HG03565 (cell line): ENCODE measurements around the gene NPEPL1.

Experiments
- ATAC-seq: cut with Tn5 transposase; IDR thresholded peaks from one replicate; pipeline ENCODE4 v1.9.1; 2021; ENCODE audit warnings: mild to moderate bottlenecking, moderate library complexity; ENCODE audit not compliant: unreplicated experiment

The NPEPL1 gene

DNA sequence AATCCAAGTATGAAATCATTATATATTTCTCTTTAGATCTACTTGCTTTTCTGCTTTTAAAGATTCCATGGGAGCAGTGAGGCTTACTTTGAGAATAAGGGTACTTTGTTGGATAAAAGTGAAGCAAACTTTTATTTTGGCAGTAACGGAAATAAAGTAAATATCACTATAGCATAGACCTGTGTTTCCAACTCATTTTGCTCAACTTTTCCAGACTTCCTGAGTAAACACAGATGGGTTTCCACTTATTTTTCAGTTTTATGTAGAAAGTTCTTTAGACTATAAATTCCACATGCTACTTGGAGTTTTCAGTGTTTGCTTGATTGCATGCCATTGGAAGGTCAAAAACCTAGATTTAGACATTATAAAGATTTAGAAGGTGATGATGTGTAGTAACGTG lies 35.3 kb upstream of the NPEPL1 start:
- no peak for ATAC-seq

DNA sequence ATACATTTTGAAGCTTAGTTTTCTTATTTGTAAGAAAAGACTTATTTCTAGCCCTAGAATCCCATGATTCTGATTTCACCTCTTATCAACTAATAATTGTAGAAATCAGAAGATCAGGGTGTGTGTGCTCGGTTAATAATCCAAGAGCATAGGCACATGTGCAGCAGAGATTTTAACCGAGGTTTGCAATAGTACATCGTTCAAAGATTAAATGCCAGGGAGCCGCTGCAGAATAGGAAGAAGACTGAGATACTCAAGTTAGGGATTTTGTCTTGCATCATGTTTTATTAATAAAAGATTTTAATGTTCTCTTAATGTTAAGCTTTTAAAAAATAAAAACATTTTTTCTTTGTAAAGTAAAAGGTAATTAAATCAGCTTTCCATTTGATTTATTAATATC lies 34.6 kb upstream of the NPEPL1 start:
- ATAC-seq, result no peak

DNA sequence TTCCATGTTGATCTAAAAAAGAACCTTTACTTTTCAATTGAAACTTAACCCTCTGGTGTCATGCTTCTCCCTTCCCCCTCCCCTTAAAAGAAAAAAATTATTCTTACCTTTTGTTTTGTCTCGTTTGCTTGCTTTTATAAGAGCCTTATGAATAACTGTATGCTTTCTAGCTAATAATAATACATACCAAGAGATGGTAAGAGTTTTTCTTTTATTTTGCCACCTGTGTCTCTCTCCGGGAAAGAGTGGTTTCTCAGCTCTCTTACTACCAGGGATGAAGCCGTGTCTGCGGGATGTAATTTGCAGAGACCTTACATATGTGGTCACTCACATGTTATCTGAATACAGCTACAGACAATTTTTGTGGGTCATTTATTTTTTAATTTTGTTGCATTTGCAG lies 33.8 kb upstream of the NPEPL1 start:
- no peak for ATAC-seq

DNA sequence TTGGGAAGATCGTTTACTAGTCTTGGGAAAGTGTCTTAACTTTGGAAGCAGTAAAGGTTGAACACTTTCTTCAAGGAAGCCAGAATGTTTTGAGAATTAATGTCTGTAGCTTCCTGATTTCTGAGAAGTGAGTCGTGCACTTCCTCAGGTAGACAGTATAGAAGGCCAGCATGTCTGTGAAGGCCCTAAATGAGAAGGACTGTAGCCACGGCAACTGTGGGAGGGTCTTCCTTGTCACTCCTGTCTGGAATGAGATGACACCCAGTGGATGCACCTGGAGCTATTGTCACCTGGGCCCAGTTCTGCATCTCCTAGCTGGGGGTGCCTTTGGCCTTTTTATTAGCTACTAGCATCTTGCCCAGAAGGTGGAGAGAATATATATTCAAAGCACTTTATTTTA lies 32.8 kb upstream of the NPEPL1 start:
- no peak for ATAC-seq

DNA sequence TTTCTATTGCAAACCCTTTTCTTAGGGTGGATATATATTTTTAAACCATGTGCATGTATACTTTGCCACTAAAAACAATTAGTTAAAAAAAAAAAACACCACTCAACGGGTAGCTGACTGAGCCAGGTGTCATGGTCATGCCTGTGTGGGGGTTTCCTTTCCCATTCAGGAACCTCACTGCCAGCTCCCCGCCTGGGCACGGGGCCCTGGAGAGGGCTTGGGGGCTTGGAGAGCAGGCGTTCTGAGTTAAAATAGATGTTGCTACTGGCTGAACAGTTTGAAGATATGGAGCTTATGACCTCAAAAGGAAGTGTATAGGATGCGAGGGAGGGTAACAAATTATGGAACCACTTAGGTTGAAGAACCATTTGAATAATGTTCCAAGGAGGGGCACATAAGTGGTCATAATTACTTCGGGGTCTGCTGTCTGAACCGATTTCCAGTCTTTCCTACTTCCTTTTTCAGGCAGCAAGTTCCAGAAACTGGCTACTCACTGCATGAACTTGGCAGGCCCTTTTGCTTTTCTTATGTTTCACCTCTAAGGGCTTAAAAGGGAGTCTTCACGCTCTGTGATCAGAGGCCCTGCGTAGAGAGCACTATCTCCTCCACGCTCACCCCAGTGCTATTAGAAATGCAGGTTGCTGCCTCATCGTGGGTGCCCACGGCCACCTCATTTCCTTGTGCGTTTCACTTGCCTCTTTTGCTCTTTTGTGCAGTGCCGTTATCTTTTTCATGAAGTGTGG lies 31.6 kb upstream of the NPEPL1 start:
- ATAC-seq, result no peak

DNA sequence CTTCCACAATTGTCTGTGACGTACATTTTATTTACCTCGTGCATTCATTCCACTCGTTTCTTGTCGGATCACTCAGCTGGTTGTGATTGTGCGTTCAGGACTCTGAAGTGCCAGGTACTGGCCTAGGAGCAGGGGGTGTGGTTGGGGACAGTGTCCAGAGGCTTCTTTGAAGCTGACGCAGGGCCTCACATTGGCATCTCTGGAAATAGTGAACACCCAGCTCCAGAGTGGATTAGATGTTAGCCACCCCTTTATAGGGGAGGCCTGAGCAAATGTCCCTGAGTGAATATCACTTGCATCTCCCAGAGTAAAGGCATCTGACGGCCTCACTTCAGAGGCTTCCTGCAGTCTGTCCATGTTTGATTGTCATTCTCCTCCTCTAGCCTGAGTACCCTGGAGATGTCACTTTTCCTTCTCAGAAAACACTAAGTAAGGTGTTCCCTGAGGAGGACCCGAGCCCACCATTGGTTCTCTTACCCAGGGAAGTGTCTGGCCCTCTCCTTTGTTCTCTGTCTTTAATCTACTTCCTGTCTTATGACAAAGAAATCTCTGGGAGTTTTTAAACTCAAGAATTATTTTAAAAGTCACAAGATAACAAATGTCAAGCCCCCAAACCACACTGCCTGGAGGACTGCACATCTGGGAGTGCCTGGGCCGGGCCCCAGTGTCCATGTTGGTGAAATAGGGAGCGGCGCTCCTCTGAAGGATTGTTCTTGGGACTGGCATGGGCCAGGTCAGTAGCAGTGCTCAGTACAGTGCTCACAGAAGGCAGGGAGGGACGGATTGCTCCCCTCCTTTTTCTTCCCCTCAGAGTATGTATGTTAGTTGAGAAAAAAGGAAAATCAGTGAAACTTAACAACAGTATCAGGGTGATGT lies 30.8 kb upstream of the NPEPL1 start:
- no peak for ATAC-seq

DNA sequence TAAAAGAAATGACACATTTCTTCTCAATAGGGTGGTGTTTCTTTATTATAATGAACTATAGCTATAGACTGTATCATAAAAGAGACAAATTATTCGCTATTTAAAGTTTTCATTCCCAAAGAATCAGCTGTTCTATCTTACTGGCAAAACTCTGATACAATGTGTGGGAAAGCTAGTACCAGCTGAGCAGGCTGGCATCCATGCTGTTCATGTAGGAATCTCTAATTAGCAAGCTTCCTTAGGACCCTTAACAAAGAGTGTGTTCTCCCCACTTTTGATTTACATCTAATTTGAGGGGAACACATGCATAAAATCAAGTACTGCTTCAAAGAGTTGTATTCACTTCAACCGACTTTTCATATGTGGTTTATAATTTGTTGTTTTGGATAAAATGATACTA lies 28.3 kb upstream of the NPEPL1 start:
- ATAC-seq, result no peak

DNA sequence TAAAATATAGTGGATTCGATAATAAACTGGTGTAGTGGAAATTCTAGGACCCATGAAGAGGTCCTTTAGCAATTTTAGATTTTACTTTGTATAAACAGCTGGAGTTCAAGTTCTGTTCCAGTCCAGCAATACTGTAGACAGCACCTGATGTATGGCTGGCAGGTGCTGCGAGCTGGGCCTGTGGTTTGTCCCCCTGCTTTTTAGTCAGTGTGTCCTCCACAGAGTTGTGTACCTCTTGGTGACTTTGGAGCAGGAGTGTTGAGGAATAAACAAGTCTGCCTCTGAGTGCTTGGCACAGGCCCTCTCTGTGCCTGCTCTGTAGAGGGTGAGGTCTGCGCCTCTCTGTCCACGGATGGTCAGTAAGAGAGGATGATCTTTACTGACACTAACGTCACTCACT lies 27.7 kb upstream of the NPEPL1 start:
- ATAC-seq, result no peak

DNA sequence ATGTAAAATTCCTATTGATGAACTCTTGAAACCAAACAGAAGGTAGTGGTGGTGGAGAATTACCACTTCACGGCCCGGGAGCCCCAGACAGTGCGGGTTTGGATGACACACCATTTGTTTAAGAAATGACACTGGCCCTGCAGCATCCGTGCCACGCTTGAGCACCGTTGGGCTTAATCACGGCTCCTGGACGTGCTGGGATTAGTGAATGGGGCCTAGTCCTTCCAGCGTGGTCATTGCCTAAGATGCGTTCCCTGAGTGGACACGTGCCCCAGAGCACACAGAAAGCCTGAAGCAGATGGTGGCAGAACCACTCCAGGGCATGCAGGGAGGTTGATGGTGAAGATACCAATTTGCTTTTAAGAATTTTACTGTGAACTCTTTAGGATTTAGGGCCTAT lies 27.0 kb upstream of the NPEPL1 start:
- no peak for ATAC-seq

DNA sequence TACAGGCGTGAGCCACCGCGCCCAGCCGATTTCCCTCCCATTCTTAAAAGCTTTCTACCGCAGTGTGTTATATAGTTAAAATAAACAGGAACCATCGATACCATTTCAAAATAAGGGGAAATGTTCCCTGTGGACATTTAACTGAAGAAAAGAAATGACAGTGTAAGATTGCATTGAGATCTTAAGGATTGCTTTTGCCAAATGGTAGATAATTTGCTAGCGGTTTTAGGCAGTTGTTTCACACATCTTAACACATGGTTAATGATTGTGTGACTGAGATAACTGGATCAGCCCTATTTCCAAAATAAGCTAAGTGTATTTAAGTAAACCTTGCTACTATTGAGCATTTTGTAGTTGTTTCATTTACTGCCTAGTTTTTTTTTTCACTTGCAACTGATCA lies 25.9 kb upstream of the NPEPL1 start:
- ATAC-seq, result no peak

DNA sequence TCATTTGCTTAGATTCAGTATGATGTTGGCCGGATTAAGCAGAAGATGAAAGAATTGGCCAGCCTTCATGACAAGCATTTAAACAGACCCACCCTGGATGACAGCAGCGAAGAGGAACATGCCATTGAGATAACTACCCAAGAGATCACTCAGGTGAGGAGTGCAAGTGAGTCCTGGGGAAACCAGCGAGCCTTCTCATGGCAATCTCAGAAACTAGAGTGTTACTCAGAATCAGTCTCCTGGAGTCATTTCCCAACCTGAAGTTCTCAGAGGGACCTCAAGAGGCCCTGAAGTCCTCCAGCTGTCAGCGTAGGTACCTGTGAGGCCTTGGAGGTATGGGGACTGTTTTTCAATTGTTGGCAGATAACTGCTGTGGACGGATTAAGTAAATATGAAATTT lies 24.6 kb upstream of the NPEPL1 start:
- ATAC-seq, result no peak

DNA sequence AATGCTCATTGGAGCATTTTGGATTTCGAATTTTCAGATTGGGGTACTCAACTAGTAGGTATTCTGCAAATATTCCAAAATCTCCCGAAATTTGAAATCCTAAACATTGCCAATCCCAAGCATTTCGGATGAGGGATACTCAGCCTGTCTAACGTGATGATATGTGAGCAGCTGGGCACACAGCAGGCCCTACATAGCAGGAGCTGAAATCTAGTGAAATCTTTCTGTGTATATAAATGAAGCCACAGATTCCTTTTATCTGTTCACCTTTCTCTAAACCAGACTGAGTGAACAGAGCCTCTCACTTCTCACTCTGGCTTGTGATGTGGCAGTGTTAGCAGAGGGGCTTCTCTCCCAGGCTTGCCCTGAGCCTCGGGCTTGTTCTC lies 23.7 kb upstream of the NPEPL1 start:
- ATAC-seq, result no peak

DNA sequence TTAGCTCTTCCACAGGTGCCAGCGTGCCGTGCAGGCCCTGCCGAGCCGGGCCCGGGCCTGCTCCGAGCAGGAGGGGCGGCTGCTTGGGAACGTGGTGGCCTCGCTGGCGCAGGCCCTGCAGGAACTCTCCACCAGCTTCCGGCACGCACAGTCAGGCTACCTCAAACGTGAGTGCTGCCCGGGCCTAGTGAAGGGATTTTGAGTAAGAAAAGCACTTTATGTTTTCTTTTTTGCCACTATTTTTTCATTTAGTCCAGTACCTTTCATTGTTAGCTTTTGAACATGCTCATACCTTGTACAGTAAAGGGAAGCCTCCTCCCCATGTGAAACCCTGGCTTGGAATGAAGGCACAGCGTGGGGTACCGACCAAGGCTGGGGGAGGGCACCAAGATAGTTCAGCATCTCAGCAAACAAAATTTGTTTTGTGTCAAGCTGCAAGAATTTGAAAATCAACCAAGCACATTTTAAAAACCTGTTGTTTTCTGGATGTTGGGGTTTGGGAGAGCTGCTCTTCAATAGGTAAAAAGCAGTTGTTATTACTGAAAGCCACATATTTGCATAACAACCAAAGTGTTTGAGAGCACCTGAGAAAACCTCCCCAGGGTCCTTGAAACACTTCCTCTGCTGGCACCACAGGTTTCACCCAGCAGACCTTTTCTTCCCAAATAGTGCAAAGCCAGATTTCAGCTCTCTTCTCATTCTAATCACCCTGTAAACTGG lies 23.2 kb upstream of the NPEPL1 start:
- ATAC-seq, result no peak

DNA sequence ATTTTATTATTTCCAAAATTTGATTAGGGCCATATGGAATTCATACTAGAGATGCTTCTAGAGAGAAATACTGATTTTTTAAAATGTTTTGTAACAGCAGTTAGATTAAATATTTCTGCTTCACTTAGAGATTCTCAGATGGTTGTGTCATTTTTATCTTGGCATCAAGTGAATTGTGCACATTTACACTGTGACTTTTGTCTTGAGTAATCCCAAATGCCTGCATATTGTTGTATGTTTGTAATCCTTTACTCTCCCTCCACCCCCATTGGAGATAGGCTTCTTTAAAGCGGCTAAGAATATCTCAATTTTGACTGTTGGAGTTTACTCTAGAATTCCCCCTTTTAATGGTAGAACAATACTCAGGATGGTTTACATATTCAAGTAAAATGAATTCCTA lies 22.5 kb upstream of the NPEPL1 start:
- no peak for ATAC-seq

DNA sequence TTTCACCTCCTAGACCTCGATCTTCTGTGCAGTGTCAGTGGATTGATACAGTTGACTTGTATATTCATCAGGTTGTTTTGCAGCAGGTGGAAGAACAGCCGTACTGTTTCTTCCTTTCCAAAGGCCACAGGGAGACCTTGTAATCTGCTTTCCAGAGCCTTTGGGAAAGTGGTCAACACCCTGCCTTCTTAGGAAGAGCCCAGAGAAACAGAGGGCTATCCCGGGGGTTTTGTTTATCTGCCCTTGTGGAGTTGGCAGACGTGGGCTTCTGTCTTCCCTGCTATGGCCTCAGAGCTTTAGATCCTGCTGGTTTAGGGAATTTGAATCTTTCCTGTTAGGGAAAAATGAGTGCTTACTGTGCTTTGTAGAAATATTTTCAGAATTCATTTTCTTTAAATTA lies 21.9 kb upstream of the NPEPL1 start:
- no peak for ATAC-seq

DNA sequence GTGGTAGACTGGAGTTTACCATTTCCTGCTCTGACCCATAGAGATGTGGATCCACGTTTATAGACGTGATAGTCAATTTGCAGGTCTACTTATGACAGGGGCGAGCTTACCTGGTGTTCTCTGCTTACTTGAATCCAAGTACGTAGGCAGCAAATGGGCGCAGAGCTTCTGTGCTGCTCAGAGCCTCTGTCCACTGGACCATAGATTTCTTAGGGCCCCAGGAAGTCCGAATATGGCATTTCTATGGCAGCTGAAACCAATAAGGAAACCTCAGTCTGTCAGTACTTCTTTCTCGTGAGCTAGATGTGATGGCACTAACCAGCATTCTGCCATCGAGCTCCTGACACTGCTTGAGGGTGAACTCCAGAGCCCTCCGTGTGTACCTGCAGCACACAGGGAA lies 19.5 kb upstream of the NPEPL1 start:
- no peak for ATAC-seq

DNA sequence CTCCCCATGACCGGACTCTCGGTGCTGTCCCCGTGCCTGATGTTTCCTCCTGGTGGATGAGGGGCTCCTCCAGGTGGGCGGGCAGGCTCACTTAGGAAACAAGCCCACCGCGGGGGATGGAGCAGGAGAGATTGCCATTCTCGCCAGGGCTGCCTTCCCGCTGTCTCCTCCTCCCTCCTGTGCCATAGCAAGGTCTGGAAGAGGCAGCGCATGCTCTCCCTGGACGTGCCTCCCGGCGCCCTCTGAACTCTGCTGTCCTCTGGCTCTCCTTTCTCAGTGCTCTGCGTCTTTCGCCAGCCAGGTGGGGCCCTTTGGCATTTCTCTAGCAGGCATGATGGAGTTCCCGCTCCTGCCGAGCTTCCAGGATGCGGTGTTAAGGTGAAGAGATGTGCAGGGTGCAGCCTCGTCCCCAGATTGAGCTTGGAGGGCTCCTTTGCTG lies 17.4 kb upstream of the NPEPL1 start:
- ATAC-seq, result no peak

DNA sequence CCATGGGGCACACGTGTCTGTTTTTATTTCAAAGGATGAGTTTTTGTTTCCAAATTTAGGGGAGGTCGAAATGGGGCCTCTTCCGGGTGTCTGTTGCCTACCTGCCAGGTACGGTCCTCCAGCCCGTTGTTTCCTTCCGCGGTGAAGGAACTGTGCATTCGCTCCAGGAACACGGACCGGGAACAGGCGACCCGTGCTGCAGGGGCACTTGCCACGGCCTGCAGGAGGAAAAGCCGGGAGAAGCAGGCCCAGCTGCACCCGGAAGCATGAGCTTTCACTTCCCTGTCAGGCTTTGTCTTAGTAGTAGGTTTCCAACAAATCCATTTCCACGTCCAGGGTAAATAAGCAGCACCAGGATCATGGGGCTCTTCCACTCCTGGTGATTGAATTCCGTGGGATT lies 17.0 kb upstream of the NPEPL1 start:
- no peak for ATAC-seq

DNA sequence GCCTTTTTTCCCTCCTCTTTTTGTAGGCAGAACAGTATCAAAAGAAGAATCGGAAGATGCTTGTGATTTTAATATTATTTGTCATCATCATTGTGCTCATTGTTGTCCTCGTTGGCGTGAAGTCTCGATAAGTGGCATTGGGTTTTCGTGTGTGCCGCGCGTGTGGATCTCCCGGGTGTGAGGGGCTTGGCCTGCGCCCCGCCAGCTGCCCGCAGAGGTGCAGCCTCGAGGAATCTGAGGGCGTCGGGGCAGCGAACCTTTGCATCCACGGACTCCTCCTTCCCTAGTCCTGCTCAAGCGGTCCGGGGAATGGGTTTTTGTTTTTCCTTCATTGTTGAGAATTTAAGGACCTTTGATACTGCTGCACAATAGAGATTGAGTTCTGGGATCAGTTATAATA lies 16.4 kb upstream of the NPEPL1 start:
- ATAC-seq, result no peak

DNA sequence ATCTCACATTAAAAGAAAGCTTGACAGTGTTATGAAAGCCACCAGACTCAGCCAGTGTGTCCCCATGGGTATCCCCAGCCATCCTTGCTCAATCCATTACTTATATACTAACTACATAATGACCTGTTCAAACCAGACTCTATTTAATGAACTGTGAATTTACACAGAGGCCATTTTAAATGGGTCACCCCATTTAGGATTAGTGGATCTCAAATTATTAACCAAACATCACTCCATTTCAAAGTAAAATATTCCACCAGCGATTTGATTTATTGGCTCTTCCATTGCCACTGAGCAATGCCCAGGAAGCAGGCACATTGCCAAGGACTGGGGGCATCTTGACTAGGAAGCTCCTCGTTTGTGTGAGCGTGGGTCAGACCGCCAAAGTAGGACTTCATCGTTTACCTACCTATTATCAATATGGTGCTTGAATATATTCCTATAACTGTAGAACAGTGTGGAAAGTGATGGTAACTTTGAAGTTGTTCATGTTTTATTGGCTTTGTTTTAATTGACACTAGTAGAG lies 15.5 kb upstream of the NPEPL1 start:
- ATAC-seq, result no peak

DNA sequence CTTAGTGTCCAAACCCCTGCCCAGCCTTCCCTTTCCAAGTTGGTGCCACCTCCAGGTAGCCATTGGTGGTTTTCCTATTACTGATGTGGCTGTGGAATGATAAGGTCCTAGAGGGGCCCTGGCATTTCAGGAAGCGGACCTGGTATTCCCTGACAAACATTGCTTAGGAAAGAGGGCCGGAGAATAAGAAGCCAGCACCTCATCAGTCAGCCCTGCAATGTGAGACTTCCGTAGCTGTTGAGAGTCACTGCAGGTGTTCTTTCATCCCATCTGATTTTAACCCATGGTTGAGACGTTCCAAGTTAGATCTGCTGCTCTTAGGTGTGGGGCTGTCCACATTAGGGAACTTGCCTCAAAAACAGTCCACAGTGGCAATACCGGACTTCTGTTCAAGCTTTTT lies 14.8 kb upstream of the NPEPL1 start:
- no peak for ATAC-seq

DNA sequence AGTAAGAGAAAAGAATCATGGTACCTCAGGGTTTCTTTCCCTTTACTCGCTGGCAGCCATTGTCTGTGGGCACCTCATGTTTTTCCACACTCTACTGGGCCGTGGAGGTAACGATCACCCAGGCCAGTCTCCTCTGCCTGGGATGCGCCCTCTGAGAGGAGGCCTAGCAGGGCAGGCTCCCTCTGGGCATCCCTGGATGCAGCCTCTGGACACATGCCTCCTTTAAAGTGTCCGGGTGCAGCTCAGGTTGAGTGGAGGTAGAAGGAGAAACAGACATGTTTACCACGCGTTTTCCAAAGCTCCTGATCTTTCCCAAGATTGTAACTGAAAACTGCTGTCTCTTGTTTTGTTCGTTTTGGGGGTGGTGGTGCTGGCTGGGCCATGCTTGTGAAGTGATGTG lies 13.8 kb upstream of the NPEPL1 start:
- no peak for ATAC-seq
